Measurements from ENCODE around the gene NEO1.

- TF ChIP-seq CTCF (IDR thresholded peaks at IDR 0.05; ENCODE audit: insufficient read depth, low read depth, low read length), result no peak
- no peak for TF ChIP-seq EZH2 (IDR thresholded peaks at IDR 0.05; ENCODE audit: insufficient read depth, low read length)
Measured at GRCh38 chr15:73330206-73331051, 278.2 kb downstream of the NEO1 start.
